Heart left ventricle (tissue), 16 donors: ENCODE data around the gene CLMN. TPM values are rescaled to one million over a fixed set of nuclear protein-coding genes. Genes with fewer than 3 reads are reported as not detected.

Experiments used
- ATAC-seq, 4 donors: fragments of 200-7000 bp; cut with Tn5 transposase; one replicate each; pipeline ENCODE4 v1.9.1; 2020 to 2022; ENCODE audit warnings: moderate library complexity in 4 of 4, mild to moderate bottlenecking in 3 of 4, moderate number of reproducible peaks in 1 of 4
- DNase-seq, 5 donors: peaks; one replicate each; pipeline ENCODE4 v3.0.0-alpha.2; 2020
- H3K27ac ChIP-seq, 12 donors: fragments of 200-600 bp; sonication (generic) in 4 of 12; one replicate each; pipeline versions ENCODE4 v1.5.0 to v1.8.0; 2016 to 2022; ENCODE audit warnings: mild to moderate bottlenecking in 2 of 12
- H3K27me3 ChIP-seq, 9 donors: fragments of 200-600 bp; sonication (generic) in 2 of 9; one replicate each; pipeline versions ENCODE4 v1.5.1 to v1.8.0; 2016 to 2022; ENCODE audit warnings: mild to moderate bottlenecking in 3 of 9
- H3K36me3 ChIP-seq, 9 donors: fragments of 200-600 bp; sonication (generic) in 2 of 9; one replicate each; pipeline versions ENCODE4 v1.5.0 to v1.8.0; 2018 to 2022; ENCODE audit warnings: mild to moderate bottlenecking in 2 of 9
- H3K4me1 ChIP-seq, 12 donors: fragments of 200-600 bp; sonication (generic) in 4 of 12; one replicate each; pipeline versions ENCODE4 v1.5.0 to v1.8.0; 2016 to 2022; ENCODE audit warnings: mild to moderate bottlenecking in 3 of 12
- H3K4me3 ChIP-seq, 12 donors: fragments of 200-600 bp; sonication (generic) in 4 of 12; one replicate each; pipeline versions ENCODE4 v1.5.0 to v1.8.0; 2017 to 2022; ENCODE audit warnings: mild to moderate bottlenecking in 9 of 12, moderate library complexity in 4 of 12
- H3K9me3 ChIP-seq, 12 donors: fragments of 200-600 bp; sonication (generic) in 4 of 12; one replicate each; pipeline versions ENCODE4 v1.5.0 to v1.8.0; 2016 to 2022; ENCODE audit warnings: mild to moderate bottlenecking in 1 of 12
- CTCF ChIP-seq, 12 donors: fragments of 200-600 bp; sonication (generic) in 4 of 12; IDR thresholded peaks; one replicate each; pipeline versions ENCODE4 v1.5.0 to v1.8.0; 2018 to 2022; ENCODE audit warnings: antibody characterized with exemption in 12 of 12, mild to moderate bottlenecking in 5 of 12
- POLR2A ChIP-seq, 2 donors: fragments of 450-650 bp; IDR thresholded peaks; one replicate each; pipeline ENCODE4 v1.6.1; 2017; ENCODE audit warnings: antibody characterized with exemption in 2 of 2, mild to moderate bottlenecking in 2 of 2, moderate library complexity in 2 of 2
- WGBS, 4 donors: extraction: QIAGEN DNeasy Blood & Tissue Kit in 2 of 4; methylation state at CpG; one replicate each; pipeline versions ENCODE4 v1.1.5 to v1.1.7; 2013 to 2018; 5-methylcytosine and 5-hydroxymethylcytosine counted together
- intact Hi-C, 10 donors: fragments of 100-400 bp; cut with DNase I; formaldehyde crosslinking; loops; one replicate each; pipeline versions ENCODE4 v1.11.1 to v1.14.2; 2022
- polyA plus RNA-seq, 2 donors: library from polyadenylated mRNA; stranded (reverse); fragments of 200-250 nt; gene quantifications; one replicate each; pipeline ENCODE4 v1.2.3, GENCODE V29; 2013
- total RNA-seq, 9 donors: library from RNA; depleted of rRNA in 2 of 9; stranded (reverse); fragments of >200 nt in 2 of 9; fragmentation: NEBNext Ultra II Directional in 3 of 9; extraction: Animal tissue kit (Norgen Biotek cat#: 25700) in 3 of 9; gene quantifications; one replicate each; pipeline versions ENCODE4 v1.1.0 to v1.2.4, GENCODE V29; 2016 to 2023
- donor health status: ischemic (EF 13 %, LVEDD 7.1; RV severe dilation, severe dysfunction).
- donor health status: healthy with polysubstance abuse.
- donor health status: DM: no; HTN: yes; CAD: no.
- donor health status: DM: no; HTN: no; CAD: no.
- donor health status: ischemic (EF 25% LVEDD 6.9; RV normal size, moderate dysfunction).
- donor health status: ischemic (EF 25% LVEDD 5.7; RV mildly dilated, moderate dysfunction).
- donor health status: healthy.
- donor health status: DM: yes; HTN: yes; CAD: no.
- donor health status: ischemic (EF 35%, LVEDD 5.7; RV mildly dilated, moderate dysfunction).
- donor health status: nonischemic (EF 11% LVEDD 7.7; RV severe dilation, severe dysfunction).
- donor health status: DM: yes; HTN: yes; CAD: no.
- donor health status: PGD.
- donor health status: ischemic (EF 29% LVEDD 5.4; RV normal size, mild dysfunction).
- donor health status: nonischemic (EF 23%, LVEDD 6.1; RV moderate dilation, normal function).

CLMN gene
- total and polyA plus RNA-seq, 11 donors, result 3.1 to 10.2 (median 6.7) TPM

DNA sequence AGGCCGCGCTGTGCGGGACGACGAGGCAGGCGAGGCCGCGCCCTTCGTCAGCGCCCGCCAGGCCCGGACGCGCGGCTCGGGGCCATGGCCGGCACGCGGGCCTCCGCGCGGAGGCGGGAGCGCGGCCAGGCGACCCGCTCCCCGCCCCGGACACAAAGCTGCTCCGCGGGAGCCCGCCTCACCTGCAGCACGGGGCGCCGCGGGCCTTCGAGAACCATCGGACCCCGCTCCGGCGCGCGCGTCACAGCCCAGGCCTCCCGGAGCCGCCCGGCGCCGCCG, 162.7 kb downstream of the CLMN start:
- intact Hi-C loops, result no loop called here
- WGBS, 4 donors, result 0% methylated on average over 8 to 50 of the region's 50 CpGs
- Histone ChIP-seq H3K36me3 (no peaks in the 10 kb centered on the region), H3K27me3 (no peaks in the 10 kb centered on the region), H3K4me3 (peak overlapping the region; percentile 29 to 95 (median 87)), H3K4me1 (peaks cover 0 to 57% (median 29%) of the 10 kb centered on the region in 12 donors), H3K9me3 (no peaks in the 10 kb centered on the region), H3K27ac (peak overlapping the region; percentile 92 to 98 (median 95))
- no peak for TF ChIP-seq CTCF (IDR thresholded peaks at IDR 0.05)
- no peak for TF ChIP-seq POLR2A (IDR thresholded peaks at IDR 0.05)
- no peak for DNase-seq
- peak in 2 of 4 donors; percentile 44 to 45 for ATAC-seq

DNA sequence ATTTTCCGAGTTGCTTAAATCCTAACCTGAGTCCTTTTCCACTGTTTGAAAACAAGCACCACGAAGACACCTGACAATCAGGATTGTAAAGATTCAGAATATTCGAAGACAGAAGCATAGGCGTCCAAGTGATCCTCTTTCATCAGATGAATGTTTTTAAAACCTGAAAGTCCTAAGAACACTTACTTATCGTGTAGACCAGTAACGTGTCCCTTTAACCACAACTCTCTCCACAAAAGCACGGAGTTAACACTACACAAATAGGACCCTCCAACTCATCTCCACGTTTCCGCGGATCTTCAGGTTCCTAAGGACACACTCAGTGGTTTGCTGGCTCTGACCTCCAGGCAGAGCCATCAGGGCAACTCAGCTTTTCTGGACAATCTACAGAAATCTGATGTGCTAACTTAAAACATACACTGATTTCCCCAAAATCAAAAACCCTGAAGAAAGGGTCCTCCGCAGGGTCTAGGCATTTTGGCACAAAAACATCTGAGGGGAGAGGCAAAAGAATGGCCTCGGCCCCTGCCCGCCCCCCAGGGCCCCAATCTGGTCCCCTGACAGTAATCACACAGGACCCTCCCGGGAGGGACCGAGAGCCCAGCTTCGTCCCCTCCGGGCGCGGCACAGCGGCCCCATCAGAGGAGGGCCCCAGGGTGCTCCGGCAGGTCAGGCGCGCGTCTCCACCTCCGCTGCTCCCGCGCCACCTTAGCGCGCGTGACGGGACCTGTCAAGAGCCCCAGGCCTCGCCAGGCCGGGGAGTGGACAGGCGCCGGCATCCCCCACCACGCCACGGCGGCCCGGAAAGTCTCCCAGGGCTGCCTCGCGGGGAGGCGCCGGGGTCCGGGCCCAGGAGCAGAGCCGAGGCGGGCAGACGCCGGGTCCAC, 163.3 kb downstream of the CLMN start:
- WGBS, 4 donors, result 3 to 9% (median 3%) methylated on average over 11 to 48 of the region's 48 CpGs
- H3K36me3 ChIP-seq, result no peaks in the 10 kb centered on the region
- DNase-seq (peak; percentile 45 to 72 (median 57)), ATAC-seq (peak in 3 of 4 donors; percentile 31 to 44 (median 33))
- no peaks in the 10 kb centered on the region for H3K27me3 ChIP-seq
- H3K4me1 ChIP-seq, result peaks cover 1 to 63% (median 34%) of the 10 kb centered on the region in 12 donors
- no peaks in the 10 kb centered on the region for H3K9me3 ChIP-seq
- H3K27ac ChIP-seq, result peak overlapping the region; percentile 92 to 98 (median 95)
- intact Hi-C loops, result no loop called here
- TF ChIP-seq POLR2A (IDR thresholded peaks at IDR 0.05) (no peak), CTCF (IDR thresholded peaks at IDR 0.05) (no peak)
- peak overlapping the region; percentile 29 to 95 (median 87) for H3K4me3 ChIP-seq

DNA sequence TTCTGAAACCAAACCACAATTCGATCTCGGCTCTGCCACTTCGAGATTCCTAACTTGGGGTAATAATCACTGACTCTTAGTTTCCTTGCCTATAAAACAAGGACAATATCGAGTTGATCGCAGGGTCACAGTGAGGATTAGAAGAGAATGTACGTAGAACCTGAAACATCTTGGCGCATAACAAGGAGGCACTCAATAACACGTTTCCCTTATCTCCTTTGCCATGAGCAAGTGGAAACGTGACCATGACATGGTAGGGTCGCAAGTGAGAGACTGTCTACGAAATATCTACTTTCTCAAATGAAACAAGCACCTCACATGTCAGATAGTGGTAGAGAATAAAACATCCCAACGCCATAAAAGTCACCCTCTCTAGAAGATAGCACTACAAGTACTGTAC, 164.7 kb downstream of the CLMN start:
- no peaks in the 10 kb centered on the region for H3K9me3 ChIP-seq
- H3K36me3 ChIP-seq, result no peaks in the 10 kb centered on the region
- peak overlapping the region in 9 of 12 donors; percentile 67 to 95 (median 89) for H3K4me3 ChIP-seq
- no peak overlapping the region for H3K27ac ChIP-seq
- H3K4me1 ChIP-seq, result peaks cover 5 to 76% (median 41%) of the 10 kb centered on the region in 12 donors
- 79 to 83% (median 83%) methylated on average over 12 of the region's 12 CpGs for WGBS, 4 donors
- TF ChIP-seq POLR2A (IDR thresholded peaks at IDR 0.05) (no peak), CTCF (IDR thresholded peaks at IDR 0.05) (no peak)
- no peak for DNase-seq
- intact Hi-C loops, result no loop called here
- no peaks in the 10 kb centered on the region for H3K27me3 ChIP-seq
- ATAC-seq, result no peak

DNA sequence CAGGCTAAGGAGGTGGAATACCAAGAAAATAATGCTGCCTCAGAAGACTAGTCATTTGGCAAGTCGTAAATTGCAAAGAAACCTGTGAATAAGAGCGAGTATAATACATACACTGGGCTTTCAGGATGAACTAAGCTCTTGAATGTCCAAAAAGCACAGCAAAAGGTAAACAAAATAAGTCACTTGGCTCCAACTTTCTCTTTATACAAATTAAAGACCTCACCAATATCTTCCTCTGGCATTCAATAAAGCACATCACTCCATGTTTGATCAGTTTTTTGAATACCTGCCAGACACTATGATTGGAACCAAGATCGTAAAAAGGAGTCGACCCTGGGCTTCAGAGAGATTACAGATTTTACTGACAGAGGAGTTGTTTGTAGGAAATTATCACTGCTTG, 165.8 kb downstream of the CLMN start:
- TF ChIP-seq POLR2A (IDR thresholded peaks at IDR 0.05), result no peak
- TF ChIP-seq CTCF (IDR thresholded peaks at IDR 0.05), result no peak
- Histone ChIP-seq H3K36me3 (no peaks in the 10 kb centered on the region), H3K27me3 (no peaks in the 10 kb centered on the region), H3K9me3 (no peaks in the 10 kb centered on the region), H3K27ac (peak overlapping the region in 1 of 12 donors; percentile 28), H3K4me1 (peaks cover 8 to 74% (median 44%) of the 10 kb centered on the region in 12 donors), H3K4me3 (no peak overlapping the region)
- WGBS, 4 donors, result 81 to 84% (median 82%) methylated on average over 4 of the region's 4 CpGs
- DNase-seq, result no peak
- intact Hi-C loops, result no loop called here
- ATAC-seq, result no peak
